AG09309 (cell line): Measurements from ENCODE around the gene FAM76A.
"Not testable (repeated sequence)": the region's sequence is repeated elsewhere in the genome, so short reads cannot be mapped to it uniquely, and the experiment has no call there.

Experiments used
- DNase-seq: peaks from one replicate; pipeline ENCODE4 v3.0.0-alpha.2; 2010; ENCODE audit warnings: low read depth
- H3K4me3 ChIP-seq: 2 replicates; pipeline ENCODE4 v1.5.1; 2011; ENCODE audit warnings: mild to moderate bottlenecking, low read depth, low read length, moderate library complexity; ENCODE audit not compliant: control insufficient read depth
- CTCF ChIP-seq: IDR thresholded peaks from 2 replicates; pipeline ENCODE4 v1.5.1; 2011; ENCODE audit warnings: mild to moderate bottlenecking, low read depth, low read length, inconsistent platforms; ENCODE audit not compliant: insufficient read depth, control insufficient read depth; ENCODE audit errors: missing control alignments

The FAM76A gene

GRCh38 chr1:27789540-27790041 lies 63.8 kb downstream of the FAM76A start:
- TF ChIP-seq CTCF = no peak
- H3K4me3 ChIP-seq = no peak overlapping the region
- DNase-seq = no peak

- H3K4me3 ChIP-seq, DNase-seq: not testable (repeated sequence)
Observed at GRCh38 chr1:27790270-27790669, 64.5 kb downstream of the FAM76A start.

- no peak for DNase-seq
- no peak for TF ChIP-seq CTCF
- H3K4me3 ChIP-seq = no peak overlapping the region
Observed at GRCh38 chr1:27795601-27796000, 69.8 kb downstream of the FAM76A start.

GRCh38 chr1:27804791-27805190 lies 79.0 kb downstream of the FAM76A start:
- TF ChIP-seq CTCF = no peak
- no peak for DNase-seq
- H3K4me3 ChIP-seq = no peak overlapping the region

- DNase-seq = no peak
- no peak for TF ChIP-seq CTCF
- no peak overlapping the region for H3K4me3 ChIP-seq
Observed at GRCh38 chr1:27806758-27807157, 81.0 kb downstream of the FAM76A start.

GRCh38 chr1:27807385-27807784 lies 81.6 kb downstream of the FAM76A start:
- no peak for DNase-seq
- no peak overlapping the region for H3K4me3 ChIP-seq
- TF ChIP-seq CTCF = no peak

- not testable (repeated sequence) for DNase-seq, H3K4me3 ChIP-seq
Observed at GRCh38 chr1:27808131-27808530, 82.4 kb downstream of the FAM76A start.

- no peak for DNase-seq
- H3K4me3 ChIP-seq = no peak overlapping the region
- TF ChIP-seq CTCF = no peak
Observed at GRCh38 chr1:27809883-27810282, 84.1 kb downstream of the FAM76A start.
